ENCODE data around the gene MYO5B.

MYO5B gene

DNA sequence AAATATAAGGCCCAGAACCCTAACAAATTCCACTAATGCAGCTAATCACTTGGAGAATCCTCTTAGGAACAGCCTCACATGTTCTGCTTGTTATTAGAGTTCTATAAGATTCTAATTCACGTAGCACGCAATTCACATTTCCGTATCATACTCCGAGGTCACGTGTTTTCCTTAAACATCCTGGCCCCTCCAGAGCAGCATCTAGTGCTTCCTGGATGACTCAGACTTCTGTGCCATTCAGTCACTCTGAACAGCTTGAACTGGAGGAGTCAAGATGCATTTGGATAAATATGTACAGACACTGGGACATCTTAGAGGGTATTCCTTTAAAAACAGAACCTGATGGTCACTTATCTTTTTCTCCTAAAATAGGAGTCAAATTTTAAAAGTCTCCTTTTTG, 156.5 kb downstream of the MYO5B start:
- peaks cover 2% of the 10 kb centered on the region for H3K9me3 Mint-ChIP-seq
- no peak overlapping the region for H3K4me3 Mint-ChIP-seq
- no peaks in the 10 kb centered on the region for H3K4me1 Mint-ChIP-seq
- TF ChIP-seq, protein P1, sequence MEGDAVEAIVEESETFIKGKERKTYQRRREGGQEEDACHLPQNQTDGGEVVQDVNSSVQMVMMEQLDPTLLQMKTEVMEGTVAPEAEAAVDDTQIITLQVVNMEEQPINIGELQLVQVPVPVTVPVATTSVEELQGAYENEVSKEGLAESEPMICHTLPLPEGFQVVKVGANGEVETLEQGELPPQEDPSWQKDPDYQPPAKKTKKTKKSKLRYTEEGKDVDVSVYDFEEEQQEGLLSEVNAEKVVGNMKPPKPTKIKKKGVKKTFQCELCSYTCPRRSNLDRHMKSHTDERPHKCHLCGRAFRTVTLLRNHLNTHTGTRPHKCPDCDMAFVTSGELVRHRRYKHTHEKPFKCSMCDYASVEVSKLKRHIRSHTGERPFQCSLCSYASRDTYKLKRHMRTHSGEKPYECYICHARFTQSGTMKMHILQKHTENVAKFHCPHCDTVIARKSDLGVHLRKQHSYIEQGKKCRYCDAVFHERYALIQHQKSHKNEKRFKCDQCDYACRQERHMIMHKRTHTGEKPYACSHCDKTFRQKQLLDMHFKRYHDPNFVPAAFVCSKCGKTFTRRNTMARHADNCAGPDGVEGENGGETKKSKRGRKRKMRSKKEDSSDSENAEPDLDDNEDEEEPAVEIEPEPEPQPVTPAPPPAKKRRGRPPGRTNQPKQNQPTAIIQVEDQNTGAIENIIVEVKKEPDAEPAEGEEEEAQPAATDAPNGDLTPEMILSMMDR (IDR thresholded peaks at IDR 0.05; ENCODE audit: unreplicated experiment in 3 of 3): no peak
- no peak overlapping the region for H3K27ac Mint-ChIP-seq
- peaks cover 4% of the 10 kb centered on the region for H3K27me3 Mint-ChIP-seq (ENCODE audit: low read depth)
- H3K36me3 Mint-ChIP-seq (ENCODE audit: low read depth): peaks cover 3% of the 10 kb centered on the region

DNA sequence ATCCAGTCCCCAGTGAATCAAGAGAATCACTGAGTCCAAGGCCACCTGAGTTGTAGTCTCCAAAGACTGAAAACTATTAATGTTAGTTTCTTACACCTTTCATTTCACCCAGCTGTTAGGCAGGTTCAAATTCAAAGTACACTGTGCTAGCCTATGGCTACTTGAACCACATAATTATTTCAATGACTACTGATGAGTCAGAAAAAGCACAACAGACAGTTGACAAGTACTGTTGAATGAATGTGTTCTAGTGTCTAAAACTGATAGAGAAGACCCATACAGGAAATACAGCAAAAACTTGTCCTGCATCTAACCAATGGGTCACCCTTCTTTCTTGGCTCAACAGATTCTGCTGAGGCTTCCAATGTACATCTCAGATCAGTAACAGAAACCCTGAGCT, 160.9 kb downstream of the MYO5B start:
- H3K4me3 Mint-ChIP-seq: no peak overlapping the region
- TF ChIP-seq, protein P1 (IDR thresholded peaks at IDR 0.05; ENCODE audit: unreplicated experiment in 3 of 3): no peak
- peaks cover 2% of the 10 kb centered on the region for H3K36me3 Mint-ChIP-seq (ENCODE audit: low read depth)
- peaks cover 5% of the 10 kb centered on the region for H3K27me3 Mint-ChIP-seq (ENCODE audit: low read depth)
- H3K9me3 Mint-ChIP-seq: peaks cover 1% of the 10 kb centered on the region
- H3K4me1 Mint-ChIP-seq: no peaks in the 10 kb centered on the region
- no peak overlapping the region for H3K27ac Mint-ChIP-seq

DNA sequence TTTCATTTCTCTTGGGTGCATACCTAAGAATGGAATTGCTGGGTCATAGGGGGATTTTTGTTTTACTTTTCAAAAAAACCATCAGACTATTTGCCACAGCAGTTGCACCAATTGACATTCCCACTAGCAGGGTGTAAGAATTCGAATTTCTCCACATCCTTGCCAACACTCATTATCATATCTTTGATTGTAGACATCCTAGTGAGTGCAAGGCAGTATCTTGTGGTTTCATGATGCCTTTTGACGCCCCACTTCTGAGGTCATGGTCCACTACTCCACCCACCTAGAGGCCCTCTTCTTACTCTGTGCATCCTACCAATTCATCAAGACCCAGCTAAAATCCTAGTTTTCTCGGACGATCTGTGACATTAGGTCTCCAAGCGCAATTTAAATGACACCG, 161.9 kb downstream of the MYO5B start:
- Mint-ChIP-seq H3K9me3 (no peaks in the 10 kb centered on the region), H3K4me3 (no peak overlapping the region), H3K36me3 (ENCODE audit: low read depth) (no peaks in the 10 kb centered on the region), H3K27me3 (ENCODE audit: low read depth) (peaks cover 5% of the 10 kb centered on the region), H3K27ac (no peak overlapping the region), H3K4me1 (no peaks in the 10 kb centered on the region)
- TF ChIP-seq, protein P1 (IDR thresholded peaks at IDR 0.05; ENCODE audit: unreplicated experiment in 3 of 3): no peak

DNA sequence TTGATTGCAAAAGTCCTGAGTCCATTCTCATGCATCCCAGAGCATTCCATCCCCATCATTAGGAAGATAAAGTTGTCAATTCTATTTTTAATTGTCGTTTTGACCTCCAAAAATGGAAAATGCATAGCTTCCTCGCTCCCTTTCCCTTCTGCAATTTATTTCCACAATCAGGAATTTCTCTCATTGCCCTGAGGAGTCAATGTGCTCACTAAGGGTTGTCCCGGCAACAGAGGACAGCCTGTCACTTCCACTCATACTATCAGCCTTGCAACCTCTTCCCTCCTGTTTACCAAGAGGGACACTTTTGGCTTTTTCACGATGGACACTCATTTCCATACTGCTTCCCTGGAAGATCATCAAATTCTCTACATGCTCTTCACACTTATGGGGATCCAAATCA, 164.8 kb downstream of the MYO5B start:
- Mint-ChIP-seq H3K27me3 (ENCODE audit: low read depth) (peaks cover 9% of the 10 kb centered on the region), H3K27ac (no peak overlapping the region), H3K4me3 (no peak overlapping the region), H3K9me3 (no peaks in the 10 kb centered on the region), H3K36me3 (ENCODE audit: low read depth) (no peaks in the 10 kb centered on the region), H3K4me1 (no peaks in the 10 kb centered on the region)
- TF ChIP-seq, protein P1 (IDR thresholded peaks at IDR 0.05; ENCODE audit: unreplicated experiment in 3 of 3): no peak

DNA sequence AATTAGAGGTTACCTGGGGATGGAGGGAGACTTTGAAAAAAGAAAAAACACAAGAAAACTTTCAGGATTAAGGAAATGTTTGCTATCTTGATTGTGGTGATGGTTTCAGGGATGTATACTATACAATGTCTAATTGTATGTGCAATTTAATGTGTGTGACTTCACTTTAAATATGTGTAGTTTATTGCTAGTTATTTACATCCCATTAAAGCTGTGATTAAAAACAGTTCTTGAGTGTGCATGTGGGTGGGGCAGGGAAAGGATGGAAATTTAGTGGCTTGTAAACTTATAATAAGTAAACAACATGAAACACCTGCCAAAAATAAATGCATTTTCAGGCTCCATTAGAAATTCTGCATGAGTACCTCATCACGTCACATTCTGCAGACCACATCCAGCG, 167.0 kb downstream of the MYO5B start:
- H3K27ac Mint-ChIP-seq: no peak overlapping the region
- peaks cover 11% of the 10 kb centered on the region for H3K27me3 Mint-ChIP-seq (ENCODE audit: low read depth)
- TF ChIP-seq, protein P1 (IDR thresholded peaks at IDR 0.05; ENCODE audit: unreplicated experiment in 3 of 3): no peak
- H3K36me3 Mint-ChIP-seq (ENCODE audit: low read depth): no peaks in the 10 kb centered on the region
- no peaks in the 10 kb centered on the region for H3K9me3 Mint-ChIP-seq
- no peak overlapping the region for H3K4me3 Mint-ChIP-seq
- no peaks in the 10 kb centered on the region for H3K4me1 Mint-ChIP-seq

DNA sequence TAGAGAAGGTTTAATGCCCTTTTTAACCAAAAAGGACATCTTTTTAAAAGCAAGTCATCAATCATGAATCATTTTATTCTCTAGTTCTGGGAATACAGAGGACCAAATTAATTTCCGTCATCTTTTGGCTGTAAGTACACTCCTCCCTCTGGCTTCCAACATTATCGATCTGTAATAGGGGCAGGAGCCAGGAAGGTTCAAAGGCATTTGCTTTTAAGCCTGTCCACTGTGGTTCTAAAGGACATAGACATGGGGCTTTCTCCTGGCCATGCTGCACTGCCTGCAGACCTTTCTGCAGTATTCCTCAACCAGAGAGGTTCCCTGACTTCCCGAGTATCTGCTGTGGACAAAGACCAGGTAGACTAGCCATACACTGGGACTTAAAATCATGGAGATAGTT, 170.5 kb downstream of the MYO5B start:
- H3K36me3 Mint-ChIP-seq (ENCODE audit: low read depth): no peaks in the 10 kb centered on the region
- H3K9me3 Mint-ChIP-seq: no peaks in the 10 kb centered on the region
- H3K27me3 Mint-ChIP-seq (ENCODE audit: low read depth): peaks cover 12% of the 10 kb centered on the region
- H3K4me3 Mint-ChIP-seq: no peak overlapping the region
- H3K4me1 Mint-ChIP-seq: no peaks in the 10 kb centered on the region
- TF ChIP-seq, protein P1 (IDR thresholded peaks at IDR 0.05; ENCODE audit: unreplicated experiment in 3 of 3): no peak
- H3K27ac Mint-ChIP-seq: no peak overlapping the region
